HepG2 (cell line): ENCODE data around the gene BCL6B. TPM values are rescaled to one million over a fixed set of nuclear protein-coding genes. Genes with fewer than 3 reads are reported as not detected.

Experiments used
- EP300 ChIP-seq, 3 experiments: sonication (generic) in 1 of 3; formaldehyde crosslinking in 1 of 3; IDR thresholded peaks; 2 replicates each; pipeline versions ENCODE4 v1.5.1 to v1.6.1; 2011 to 2020; ENCODE audit warnings: low read depth in 2 of 3, low read length in 2 of 3, borderline replicate concordance in 1 of 3, improper control_type of control experiment in 1 of 3, mild to moderate bottlenecking in 1 of 3, missing genetic modification reagents in 1 of 3, moderate library complexity in 1 of 3
- FOXK2 ChIP-seq: fragments of 450-650 bp; IDR thresholded peaks from 2 replicates; pipeline ENCODE4 v1.6.1; 2016
- ZNF484 ChIP-seq: sonication (generic); formaldehyde crosslinking; IDR thresholded peaks from 2 replicates; pipeline ENCODE4 v1.5.1; 2020; ENCODE audit warnings: mild to moderate bottlenecking, low read depth, missing genetic modification reagents, borderline replicate concordance
- ZNF790 ChIP-seq: sonication (generic); formaldehyde crosslinking; IDR thresholded peaks from 2 replicates; pipeline ENCODE4 v1.8.0; 2022; ENCODE audit warnings: missing genetic modification reagents, mild to moderate bottlenecking, borderline replicate concordance
- polyA plus RNA-seq, 8 experiments: library from polyadenylated mRNA; depleted of rRNA in 3 of 8; stranded (reverse) in 7 of 8; unstranded in 1 of 8; fragments of >200 nt; fragmentation: Illumina TruSeq in 4 of 8; extraction: Trizol in 4 of 8; gene quantifications; 2 replicates each; pipeline versions ENCODE4 v1.2.1 to v1.2.3, GENCODE V29; 2011 to 2016; ENCODE audit warnings: low read depth in 4 of 8, missing spikeins in 1 of 8, mixed read lengths in 1 of 8; ENCODE audit not compliant: insufficient read depth in 1 of 8
- total RNA-seq, 5 experiments: library from RNA; depleted of rRNA; stranded (reverse); fragments of >200 nt; fragmentation: Illumina TruSeq; extraction: Trizol; gene quantifications; 2 replicates each; pipeline ENCODE4 v1.2.3, GENCODE V29; 2016; ENCODE audit warnings: low read depth in 1 of 5
- TF ChIP-seq, protein P1 (sequence below): sonication (generic); formaldehyde crosslinking; IDR thresholded peaks from 2 replicates; pipeline ENCODE4 v1.5.0; 2020; ENCODE audit warnings: mild to moderate bottlenecking, missing genetic modification reagents, borderline replicate concordance
- TF ChIP-seq, protein P2 (sequence below): sonication (generic); formaldehyde crosslinking; IDR thresholded peaks from 2 replicates; pipeline ENCODE4 v1.9.0; 2021; ENCODE audit warnings: missing genetic modification reagents, mild to moderate bottlenecking, borderline replicate concordance
- TF ChIP-seq, protein P3 (sequence below): sonication (generic); formaldehyde crosslinking; IDR thresholded peaks from 2 replicates; pipeline ENCODE4 v1.8.0; 2022; ENCODE audit warnings: mild to moderate bottlenecking, missing genetic modification reagents
- TF ChIP-seq, protein P4 (sequence below): sonication (generic); formaldehyde crosslinking; IDR thresholded peaks from 2 replicates; pipeline ENCODE4 v1.5.0; 2020; ENCODE audit warnings: missing genetic modification reagents
- TF ChIP-seq, protein P5 (sequence below): sonication (generic); formaldehyde crosslinking; IDR thresholded peaks from 2 replicates; pipeline ENCODE4 v1.4.0; 2020; ENCODE audit warnings: mild to moderate bottlenecking, missing genetic modification reagents
- TF ChIP-seq, protein P6 (sequence below): sonication (generic); formaldehyde crosslinking; IDR thresholded peaks from 2 replicates; pipeline ENCODE4 v1.5.0; 2020; ENCODE audit warnings: mild to moderate bottlenecking, missing genetic modification reagents, borderline replicate concordance

Gene BCL6B
- total and polyA plus RNA-seq, 2 of the 13 experiments (the other 11 are each of a cell fraction or from before 2014, with no cell fraction given), result not detected

DNA sequence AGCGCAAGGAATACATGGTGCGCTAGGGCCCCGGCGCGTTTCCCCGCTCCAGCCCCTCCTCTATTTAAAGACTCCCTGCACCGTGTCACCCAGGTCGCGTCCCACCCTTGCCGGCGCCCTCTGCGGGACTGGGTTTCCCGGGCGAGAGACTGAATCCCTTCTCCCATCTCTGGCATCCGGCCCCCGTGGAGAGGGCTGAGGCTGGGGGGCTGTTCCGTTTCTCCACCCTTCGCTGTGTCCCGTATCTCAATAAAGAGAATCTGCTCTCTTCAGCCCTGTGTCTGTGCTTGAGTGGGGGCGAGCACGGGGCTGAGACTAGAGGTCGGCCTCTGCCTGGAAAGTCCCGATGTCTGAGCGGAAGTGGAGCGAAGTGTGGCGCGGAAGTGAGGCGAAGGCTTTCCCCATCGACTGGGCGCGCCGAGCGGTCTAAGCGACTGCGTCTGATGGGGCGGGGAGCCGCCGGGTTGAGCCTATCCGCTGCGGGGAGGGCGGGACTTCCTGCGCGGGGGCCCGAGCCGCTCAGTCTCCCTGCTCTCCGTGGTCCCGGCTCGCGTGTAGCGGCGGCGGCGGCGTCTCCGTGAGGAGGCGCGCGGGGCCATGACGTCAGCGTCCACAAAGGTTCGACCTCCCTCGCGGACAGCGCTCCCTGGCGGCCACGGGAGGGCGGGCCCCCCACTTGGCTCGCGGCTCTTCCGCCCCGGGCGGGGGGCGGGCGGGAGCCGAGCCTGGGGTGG, 8.4 kb upstream of the BCL6B start (continued):
- TF ChIP-seq, protein P1, sequence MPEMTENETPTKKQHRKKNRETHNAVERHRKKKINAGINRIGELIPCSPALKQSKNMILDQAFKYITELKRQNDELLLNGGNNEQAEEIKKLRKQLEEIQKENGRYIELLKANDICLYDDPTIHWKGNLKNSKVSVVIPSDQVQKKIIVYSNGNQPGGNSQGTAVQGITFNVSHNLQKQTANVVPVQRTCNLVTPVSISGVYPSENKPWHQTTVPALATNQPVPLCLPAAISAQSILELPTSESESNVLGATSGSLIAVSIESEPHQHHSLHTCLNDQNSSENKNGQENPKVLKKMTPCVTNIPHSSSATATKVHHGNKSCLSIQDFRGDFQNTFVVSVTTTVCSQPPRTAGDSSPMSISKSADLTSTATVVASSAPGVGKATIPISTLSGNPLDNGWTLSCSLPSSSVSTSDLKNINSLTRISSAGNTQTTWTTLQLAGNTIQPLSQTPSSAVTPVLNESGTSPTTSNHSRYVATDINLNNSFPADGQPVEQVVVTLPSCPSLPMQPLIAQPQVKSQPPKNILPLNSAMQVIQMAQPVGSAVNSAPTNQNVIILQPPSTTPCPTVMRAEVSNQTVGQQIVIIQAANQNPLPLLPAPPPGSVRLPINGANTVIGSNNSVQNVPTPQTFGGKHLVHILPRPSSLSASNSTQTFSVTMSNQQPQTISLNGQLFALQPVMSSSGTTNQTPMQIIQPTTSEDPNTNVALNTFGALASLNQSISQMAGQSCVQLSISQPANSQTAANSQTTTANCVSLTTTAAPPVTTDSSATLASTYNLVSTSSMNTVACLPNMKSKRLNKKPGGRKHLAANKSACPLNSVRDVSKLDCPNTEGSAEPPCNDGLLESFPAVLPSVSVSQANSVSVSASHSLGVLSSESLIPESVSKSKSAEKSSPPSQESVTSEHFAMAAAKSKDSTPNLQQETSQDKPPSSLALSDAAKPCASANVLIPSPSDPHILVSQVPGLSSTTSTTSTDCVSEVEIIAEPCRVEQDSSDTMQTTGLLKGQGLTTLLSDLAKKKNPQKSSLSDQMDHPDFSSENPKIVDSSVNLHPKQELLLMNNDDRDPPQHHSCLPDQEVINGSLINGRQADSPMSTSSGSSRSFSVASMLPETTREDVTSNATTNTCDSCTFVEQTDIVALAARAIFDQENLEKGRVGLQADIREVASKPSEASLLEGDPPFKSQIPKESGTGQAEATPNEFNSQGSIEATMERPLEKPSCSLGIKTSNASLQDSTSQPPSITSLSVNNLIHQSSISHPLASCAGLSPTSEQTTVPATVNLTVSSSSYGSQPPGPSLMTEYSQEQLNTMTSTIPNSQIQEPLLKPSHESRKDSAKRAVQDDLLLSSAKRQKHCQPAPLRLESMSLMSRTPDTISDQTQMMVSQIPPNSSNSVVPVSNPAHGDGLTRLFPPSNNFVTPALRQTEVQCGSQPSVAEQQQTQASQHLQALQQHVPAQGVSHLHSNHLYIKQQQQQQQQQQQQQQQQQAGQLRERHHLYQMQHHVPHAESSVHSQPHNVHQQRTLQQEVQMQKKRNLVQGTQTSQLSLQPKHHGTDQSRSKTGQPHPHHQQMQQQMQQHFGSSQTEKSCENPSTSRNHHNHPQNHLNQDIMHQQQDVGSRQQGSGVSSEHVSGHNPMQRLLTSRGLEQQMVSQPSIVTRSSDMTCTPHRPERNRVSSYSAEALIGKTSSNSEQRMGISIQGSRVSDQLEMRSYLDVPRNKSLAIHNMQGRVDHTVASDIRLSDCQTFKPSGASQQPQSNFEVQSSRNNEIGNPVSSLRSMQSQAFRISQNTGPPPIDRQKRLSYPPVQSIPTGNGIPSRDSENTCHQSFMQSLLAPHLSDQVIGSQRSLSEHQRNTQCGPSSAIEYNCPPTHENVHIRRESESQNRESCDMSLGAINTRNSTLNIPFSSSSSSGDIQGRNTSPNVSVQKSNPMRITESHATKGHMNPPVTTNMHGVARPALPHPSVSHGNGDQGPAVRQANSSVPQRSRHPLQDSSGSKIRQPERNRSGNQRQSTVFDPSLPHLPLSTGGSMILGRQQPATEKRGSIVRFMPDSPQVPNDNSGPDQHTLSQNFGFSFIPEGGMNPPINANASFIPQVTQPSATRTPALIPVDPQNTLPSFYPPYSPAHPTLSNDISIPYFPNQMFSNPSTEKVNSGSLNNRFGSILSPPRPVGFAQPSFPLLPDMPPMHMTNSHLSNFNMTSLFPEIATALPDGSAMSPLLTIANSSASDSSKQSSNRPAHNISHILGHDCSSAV (CRISPR knock-in tag), result no peak
- TF ChIP-seq, protein P2, sequence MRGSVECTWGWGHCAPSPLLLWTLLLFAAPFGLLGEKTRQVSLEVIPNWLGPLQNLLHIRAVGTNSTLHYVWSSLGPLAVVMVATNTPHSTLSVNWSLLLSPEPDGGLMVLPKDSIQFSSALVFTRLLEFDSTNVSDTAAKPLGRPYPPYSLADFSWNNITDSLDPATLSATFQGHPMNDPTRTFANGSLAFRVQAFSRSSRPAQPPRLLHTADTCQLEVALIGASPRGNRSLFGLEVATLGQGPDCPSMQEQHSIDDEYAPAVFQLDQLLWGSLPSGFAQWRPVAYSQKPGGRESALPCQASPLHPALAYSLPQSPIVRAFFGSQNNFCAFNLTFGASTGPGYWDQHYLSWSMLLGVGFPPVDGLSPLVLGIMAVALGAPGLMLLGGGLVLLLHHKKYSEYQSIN (CRISPR knock-in tag), result no peak
- TF ChIP-seq, protein P3, sequence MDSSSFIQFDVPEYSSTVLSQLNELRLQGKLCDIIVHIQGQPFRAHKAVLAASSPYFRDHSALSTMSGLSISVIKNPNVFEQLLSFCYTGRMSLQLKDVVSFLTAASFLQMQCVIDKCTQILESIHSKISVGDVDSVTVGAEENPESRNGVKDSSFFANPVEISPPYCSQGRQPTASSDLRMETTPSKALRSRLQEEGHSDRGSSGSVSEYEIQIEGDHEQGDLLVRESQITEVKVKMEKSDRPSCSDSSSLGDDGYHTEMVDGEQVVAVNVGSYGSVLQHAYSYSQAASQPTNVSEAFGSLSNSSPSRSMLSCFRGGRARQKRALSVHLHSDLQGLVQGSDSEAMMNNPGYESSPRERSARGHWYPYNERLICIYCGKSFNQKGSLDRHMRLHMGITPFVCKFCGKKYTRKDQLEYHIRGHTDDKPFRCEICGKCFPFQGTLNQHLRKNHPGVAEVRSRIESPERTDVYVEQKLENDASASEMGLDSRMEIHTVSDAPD (CRISPR knock-in tag), result no peak
- 0 out of 4 replicates have a peak, but pooled peaks of 1 of the 2 experiments have one; percentile 9 for TF ChIP-seq EP300 (IDR thresholded peaks at IDR 0.05; ENCODE audit: low read depth in 2 of 2, low read length in 2 of 2)
- no peak for TF ChIP-seq EP300 (CRISPR knock-in tag; IDR thresholded peaks at IDR 0.05; ENCODE audit: borderline replicate concordance)
- TF ChIP-seq ZNF790, result no peak
- TF ChIP-seq, protein P4, sequence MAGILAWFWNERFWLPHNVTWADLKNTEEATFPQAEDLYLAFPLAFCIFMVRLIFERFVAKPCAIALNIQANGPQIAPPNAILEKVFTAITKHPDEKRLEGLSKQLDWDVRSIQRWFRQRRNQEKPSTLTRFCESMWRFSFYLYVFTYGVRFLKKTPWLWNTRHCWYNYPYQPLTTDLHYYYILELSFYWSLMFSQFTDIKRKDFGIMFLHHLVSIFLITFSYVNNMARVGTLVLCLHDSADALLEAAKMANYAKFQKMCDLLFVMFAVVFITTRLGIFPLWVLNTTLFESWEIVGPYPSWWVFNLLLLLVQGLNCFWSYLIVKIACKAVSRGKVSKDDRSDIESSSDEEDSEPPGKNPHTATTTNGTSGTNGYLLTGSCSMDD, result no peak
- TF ChIP-seq, protein P5, sequence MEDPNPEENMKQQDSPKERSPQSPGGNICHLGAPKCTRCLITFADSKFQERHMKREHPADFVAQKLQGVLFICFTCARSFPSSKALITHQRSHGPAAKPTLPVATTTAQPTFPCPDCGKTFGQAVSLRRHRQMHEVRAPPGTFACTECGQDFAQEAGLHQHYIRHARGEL (CRISPR knock-in tag), result no peak
- no peak for TF ChIP-seq FOXK2
- TF ChIP-seq, protein P6, sequence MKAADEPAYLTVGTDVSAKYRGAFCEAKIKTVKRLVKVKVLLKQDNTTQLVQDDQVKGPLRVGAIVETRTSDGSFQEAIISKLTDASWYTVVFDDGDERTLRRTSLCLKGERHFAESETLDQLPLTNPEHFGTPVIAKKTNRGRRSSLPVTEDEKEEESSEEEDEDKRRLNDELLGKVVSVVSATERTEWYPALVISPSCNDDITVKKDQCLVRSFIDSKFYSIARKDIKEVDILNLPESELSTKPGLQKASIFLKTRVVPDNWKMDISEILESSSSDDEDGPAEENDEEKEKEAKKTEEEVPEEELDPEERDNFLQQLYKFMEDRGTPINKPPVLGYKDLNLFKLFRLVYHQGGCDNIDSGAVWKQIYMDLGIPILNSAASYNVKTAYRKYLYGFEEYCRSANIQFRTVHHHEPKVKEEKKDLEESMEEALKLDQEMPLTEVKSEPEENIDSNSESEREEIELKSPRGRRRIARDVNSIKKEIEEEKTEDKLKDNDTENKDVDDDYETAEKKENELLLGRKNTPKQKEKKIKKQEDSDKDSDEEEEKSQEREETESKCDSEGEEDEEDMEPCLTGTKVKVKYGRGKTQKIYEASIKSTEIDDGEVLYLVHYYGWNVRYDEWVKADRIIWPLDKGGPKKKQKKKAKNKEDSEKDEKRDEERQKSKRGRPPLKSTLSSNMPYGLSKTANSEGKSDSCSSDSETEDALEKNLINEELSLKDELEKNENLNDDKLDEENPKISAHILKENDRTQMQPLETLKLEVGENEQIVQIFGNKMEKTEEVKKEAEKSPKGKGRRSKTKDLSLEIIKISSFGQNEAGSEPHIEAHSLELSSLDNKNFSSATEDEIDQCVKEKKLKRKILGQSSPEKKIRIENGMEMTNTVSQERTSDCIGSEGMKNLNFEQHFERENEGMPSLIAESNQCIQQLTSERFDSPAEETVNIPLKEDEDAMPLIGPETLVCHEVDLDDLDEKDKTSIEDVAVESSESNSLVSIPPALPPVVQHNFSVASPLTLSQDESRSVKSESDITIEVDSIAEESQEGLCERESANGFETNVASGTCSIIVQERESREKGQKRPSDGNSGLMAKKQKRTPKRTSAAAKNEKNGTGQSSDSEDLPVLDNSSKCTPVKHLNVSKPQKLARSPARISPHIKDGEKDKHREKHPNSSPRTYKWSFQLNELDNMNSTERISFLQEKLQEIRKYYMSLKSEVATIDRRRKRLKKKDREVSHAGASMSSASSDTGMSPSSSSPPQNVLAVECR (CRISPR knock-in tag), result peak; percentile 83; the same call in 1 of the 2 replicates
- TF ChIP-seq ZNF484 (CRISPR knock-in tag), result no peak
